GM21526 (cell line): ENCODE measurements around the gene HK1.

Experiments
- ATAC-seq: cut with Tn5 transposase; IDR thresholded peaks from one replicate; pipeline ENCODE4 v1.9.1; 2021; ENCODE audit warnings: moderate library complexity; ENCODE audit not compliant: unreplicated experiment, low FRiP score

HK1 gene

DNA sequence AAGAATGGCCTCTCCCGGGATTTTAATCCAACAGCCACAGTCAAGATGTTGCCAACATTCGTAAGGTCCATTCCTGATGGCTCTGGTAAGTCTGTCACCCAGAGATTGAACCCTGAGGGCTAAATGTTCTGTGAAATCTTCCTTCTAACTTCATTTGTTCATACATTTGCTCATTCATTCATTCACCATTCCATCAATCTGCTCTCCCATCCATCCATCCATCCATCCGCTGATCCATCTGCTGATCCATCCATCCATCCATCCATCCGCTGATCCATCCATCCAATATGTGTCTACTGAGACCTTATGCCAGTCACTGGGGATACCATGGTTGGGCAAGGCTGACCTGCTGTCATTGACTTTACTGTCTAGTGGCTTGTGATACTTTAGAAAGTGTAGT is 65.6 kb downstream of the HK1 start:
- ATAC-seq: no peak

DNA sequence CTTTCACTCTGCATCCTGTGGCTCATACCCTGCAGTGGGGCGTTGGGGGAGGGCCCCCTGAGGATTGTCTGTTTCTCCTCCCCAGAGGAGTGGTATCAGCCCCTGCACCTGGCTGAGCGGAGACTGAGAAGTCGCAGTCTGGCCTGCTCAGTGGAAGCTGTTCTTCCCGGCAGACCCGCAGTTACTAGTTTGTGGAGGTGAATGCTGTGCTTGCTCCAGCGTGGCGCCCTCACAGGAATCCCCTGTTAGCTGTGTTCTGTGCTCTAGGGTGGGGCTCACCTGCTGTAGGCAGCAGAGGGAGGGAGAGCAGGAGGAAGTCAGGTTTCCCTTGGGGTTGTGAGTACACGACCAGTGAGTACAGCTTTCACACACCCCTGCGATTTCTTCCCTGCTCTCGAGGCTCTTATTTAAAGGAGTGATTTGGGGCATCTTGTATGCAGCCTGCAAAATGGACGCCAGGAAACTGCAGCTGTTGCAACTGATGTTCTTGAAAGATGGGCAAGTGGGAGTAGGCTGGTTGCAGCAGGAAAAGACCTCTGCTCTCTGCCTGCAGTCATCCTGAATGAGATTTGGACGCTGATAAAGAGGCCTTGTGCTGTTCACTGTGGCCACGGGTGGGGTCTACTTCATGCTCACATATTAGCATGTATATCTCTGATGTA is 66.4 kb downstream of the HK1 start:
- ATAC-seq: no peak

DNA sequence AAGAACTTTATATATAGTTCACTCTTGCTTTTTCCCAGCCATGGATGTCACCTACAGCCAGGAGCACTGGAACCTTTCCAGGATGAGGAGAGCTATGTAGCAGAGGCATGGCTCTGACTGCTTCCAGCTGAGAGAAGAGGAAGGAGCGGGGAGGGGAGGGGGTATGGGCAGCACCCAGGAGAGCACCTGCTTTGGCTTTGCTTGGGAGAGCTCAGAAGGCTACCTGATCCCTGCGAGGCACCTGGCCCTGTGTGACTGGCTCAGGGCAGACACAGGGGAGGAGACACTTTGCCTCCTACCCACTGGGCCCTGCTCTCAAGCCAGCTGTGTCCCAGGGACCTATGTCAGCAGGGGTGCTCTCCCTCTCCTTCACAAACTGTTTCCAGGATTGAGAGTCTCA is 67.1 kb downstream of the HK1 start:
- ATAC-seq: no peak

DNA sequence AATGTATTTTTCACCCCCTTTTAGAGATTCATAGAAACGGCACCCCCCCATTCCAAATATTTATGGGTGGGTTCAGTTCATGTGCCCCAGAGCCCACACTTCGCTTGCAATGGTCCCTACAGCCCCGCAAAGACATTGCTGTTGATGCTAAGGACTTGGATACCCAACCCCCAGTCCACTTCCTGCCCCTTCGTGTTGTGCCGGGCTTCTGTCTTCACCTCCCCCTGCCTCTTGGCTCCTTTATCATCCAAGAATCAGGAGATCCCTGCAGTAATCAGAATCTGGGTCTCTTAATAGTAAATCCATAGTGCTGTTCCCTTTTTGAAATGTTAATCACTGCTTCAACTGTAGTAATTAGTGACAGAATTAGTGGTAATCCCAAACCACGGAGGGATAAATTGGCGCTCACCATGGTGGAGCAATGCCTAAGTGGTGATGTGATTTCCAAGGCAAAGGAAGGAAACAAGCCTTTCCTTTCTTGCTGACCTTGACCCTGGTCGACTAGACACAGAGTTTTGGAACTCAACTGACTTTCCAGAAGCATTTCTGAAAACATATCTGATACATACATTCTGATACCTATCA is 67.7 kb downstream of the HK1 start:
- no peak for ATAC-seq

DNA sequence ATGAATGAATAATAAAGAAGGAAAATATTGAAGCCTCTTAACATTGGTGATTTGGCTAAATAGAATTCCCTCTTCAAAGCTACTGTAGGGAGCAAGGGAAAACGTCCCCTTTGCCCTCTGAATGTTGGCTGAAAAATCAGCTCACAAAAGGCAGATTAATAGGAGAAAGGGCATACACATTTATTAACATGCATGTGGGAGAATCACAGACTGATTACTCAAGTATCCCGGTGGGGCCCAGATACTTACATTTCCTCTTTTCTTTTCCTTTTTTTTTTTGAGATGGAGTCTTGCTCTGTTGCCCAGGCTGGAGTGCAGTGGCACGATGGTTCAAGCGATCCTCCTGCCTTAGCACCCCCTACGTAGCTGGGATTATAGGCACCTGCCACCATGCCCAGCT is 68.5 kb downstream of the HK1 start:
- ATAC-seq: no peak

DNA sequence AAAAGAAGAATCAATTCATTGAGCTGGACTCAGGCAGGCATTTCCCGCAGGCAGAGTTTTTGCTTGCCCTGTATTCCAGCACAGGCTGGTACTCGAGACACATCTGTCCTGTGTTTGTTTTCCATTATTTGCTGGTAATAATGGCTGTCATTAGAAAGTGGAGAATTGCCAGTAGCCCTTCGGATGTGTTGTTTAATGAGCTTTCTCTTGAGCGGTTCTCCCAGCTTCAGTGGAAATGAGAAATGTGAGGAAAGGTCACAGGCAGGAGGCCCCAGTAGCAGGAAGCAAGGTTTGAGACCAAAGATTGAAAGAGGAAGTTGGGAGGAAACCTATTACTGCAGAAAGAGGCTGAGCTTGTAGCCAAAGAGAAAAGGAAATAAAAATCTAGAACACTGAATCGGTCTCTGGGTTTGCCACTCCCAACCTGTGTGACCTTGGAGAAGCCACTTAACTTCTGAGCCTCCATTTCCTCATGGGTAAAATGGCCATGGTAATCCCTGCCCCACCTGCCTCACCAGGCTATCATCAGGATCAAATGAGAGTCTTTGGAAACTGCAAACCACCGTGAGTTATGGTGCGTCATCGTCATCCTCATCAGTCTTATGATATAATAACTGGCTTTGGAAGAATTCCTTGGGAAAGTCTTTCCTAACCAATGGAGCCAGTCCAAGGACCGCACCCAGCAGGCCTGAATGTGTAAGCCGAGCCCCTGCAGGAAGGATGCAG is 70.7 kb downstream of the HK1 start:
- ATAC-seq: no peak

DNA sequence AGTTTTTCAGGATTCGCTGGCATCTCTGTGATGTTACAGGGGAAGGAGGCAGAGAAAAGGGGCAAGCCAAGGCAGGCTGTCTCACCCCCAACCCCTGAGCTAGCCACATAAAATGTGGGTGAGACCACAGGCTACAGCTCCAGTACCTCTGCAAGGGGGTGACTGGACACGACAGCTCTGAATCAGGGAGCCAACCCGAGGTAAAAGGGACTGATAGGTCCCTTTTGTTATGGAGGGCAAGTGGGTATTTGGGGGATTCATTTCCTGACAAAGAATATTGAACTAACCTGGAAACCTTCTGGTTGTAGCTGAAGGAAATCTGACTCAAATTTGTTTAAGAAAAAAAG is 71.2 kb downstream of the HK1 start:
- no peak for ATAC-seq

DNA sequence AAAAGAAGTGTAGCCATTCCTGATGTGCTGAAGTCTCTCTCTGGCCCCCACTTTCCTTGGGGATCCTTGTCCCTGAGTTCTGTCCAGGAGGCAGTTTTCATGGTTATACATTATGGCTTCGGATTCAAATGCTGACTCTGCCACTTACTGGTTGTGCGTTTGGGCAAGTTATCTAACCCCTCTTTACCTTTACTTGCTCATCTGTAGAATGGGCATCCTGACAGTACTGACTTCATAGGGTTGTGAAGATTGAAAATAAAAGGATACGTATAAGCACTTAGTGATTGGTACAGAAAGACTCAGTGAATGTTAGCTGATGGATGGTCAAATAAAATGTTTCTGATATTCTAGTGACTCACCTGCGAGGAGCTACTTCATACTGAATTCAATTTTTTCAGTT is 73.3 kb downstream of the HK1 start:
- no peak for ATAC-seq

DNA sequence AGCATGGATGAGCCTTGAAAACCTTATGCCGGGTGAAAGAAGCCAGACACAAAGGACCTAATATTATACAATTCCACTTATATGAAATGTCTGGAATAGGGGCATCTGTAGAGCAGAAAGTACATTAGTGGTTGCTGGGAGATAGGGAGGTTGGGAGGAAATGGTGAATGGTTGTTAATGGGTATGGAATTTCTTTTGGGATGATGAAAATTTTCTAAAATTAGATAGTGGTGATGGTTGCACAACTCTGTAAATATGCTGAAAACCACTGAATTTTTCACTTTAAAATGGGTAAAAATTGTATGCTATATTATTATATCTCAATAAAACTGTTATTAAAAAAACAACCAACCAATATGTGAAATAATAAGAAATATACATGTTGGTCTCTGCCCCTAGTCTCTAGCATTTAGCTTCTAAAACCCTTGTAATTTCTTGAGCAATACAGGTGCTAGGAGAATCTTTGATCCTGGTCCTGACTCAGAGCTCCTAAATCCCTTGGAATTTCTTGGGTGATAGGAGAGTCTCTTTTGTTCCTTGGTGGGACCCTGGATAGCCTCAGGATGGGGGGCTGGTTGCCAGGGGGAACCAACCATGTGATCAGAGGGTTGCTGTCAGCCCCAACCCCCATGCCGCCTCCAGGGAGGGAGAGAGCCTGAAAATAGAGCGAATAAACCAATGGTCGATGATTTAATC is 74.4 kb downstream of the HK1 start:
- no peak for ATAC-seq

DNA sequence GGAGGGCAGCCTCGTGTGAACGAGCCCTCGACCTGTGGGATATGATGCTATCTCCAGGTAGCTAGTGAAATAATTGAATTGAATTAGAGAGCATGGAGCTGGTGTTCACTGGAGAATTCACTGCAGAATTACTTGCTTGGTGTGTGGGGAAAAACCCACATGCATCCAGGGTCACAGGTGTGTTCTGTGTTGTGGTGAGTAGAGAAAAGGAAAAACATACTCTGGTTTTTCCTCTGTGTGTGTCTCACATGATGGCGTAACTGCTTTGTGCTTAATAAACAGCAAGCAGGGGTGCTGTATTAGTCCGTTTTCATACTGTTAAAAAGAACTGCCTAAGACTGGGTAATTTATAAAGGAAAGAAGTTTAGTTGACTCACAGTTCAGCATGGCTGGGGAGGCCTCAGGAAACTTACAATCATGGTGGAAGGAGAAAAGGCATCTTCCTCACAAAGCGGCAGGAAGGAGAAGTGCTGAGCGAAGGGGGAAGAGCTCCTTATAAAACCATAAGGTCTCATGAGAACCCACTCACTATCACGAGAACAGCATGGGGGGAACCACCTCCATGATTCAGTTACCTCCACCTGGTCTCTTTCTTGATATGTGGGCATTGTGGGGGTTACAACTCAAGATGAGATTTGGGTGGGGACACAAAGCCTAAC is 75.8 kb downstream of the HK1 start:
- no peak for ATAC-seq

DNA sequence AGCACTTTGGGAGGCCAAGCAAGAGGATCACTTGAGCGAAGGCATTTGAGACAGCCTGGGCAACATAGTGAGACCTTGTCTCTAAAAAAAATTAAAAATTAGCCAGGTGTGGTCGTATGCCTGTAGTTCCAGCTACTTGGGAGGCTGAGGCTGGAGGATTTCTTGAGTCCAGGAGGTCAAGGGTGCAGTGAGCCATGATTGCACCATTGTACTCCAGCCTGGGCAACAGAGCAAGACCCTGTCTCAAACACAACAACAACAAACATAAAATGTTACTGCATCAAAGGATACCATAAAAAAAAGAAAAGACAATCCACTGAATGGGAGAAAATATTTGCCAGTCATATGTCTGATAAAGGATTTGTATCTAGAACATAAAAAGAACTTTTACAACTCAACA is 77.9 kb downstream of the HK1 start:
- no peak for ATAC-seq

DNA sequence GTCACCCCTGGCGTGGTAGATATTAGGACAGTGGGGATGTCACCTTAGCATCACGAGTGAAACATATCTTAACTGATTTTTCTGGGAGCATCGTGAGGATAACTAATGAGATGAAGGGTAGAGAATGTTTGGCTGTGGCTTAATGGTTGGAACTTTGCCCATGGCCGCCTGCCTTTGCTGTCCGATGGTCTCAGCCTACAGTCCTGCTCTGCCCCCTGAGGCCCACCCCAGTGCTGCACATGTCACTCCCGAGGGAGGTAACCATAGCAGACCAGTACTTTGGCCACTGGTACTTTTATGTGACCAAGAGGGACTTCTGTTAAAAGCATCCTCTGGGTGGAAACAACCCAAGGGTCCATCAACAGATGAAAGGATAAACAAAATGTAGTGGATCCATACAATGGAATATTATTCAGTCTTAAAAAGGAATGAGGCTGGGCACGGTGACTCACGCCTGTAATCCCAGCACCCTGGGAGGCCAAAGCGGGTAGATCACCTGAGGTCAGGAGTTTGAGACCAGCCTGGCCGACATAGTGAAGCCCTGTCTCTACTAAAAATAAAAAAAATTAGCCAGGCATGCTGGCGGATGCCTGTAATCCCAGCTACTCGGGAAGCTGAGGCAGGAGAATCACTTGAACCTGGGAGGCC is 80.0 kb downstream of the HK1 start:
- ATAC-seq: no peak

DNA sequence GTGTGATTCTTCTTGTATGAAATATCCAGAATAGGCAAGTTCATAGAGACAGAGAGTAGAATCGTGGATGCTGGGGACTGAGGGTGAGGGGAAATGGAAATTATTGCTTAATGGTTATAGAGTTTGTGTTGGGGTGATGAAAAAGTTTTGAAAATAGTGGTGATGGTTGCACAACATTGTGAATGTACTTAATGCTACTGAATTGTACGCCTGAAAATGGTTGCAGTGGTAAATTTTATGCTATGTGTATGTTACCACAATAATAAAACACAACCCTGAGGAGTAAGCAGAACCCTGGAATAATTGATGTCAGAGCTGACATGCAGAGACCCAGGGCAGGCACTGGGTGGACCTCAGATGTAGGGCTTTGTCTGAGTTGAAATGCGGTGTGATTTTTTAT is 80.9 kb downstream of the HK1 start:
- no peak for ATAC-seq

DNA sequence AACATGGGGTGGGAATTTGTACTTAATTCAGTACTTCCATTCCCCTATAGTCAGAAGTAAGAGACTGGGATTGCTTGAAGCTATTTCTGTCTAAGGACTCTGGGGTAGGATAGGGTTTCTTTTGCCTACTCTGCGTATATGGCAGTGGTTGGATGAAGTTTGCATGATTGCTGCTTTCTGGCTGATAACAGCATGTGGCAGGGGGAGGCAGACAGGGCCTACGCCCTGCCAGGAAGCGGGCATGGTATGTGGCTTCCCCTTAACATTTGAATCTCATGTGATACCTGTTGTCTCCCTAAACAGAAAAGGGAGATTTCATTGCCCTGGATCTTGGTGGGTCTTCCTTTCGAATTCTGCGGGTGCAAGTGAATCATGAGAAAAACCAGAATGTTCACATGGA is 81.3 kb downstream of the HK1 start:
- no peak for ATAC-seq

DNA sequence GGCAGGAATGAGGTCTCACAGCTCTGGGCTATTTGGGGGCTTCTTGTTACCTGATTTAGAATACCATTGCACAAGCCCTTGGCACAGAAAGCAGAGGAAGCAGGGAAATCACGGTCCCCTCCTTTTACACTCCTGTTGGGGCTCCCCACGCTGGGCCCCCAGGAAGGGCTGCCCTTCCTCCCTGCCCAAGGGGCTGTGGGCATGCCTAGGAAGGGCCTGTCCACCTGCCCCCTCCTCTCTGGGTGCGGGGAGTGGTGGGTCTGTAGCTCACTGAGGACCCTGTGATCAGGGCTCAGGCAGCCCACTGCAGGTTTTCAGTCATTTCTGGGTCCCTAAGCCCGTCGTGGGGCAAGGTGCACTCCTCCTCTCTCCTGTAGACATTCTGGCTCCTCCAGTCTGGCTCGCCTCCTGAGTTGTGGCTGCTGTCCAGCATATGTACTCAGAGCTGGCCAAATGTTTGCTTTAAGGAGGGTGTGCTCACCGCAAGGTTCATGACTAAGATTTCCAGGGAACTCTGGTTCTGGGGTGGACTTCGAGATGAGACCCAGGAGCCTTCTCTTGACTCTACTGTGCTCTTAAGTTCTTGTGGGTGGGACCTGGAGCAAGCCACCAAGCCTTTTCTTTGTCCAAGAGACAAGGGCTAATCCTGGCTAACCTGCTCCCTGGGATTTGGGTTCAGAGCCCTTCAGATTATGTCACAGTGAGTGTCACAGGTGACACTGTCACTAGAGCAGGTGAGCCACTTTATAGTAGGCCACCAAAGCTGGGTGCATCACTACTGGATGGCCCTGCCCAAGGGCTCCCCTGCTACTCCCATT is 82.4 kb downstream of the HK1 start:
- no peak for ATAC-seq

DNA sequence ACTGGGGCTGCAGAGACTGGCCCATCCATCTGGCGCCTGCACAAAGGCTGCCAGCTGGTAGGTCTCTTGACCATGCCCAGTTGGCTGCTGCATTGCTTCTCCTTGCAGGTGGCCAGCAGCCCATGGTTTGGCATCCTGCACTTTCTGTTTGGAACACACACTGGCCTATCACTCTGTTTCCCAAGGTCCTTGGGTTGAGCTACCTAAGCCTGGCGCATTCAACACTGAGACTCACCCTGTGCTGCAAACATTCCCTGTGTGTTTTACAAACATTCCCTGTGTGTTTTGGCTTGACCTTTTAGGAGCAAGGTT is 83.0 kb downstream of the HK1 start:
- ATAC-seq: no peak

DNA sequence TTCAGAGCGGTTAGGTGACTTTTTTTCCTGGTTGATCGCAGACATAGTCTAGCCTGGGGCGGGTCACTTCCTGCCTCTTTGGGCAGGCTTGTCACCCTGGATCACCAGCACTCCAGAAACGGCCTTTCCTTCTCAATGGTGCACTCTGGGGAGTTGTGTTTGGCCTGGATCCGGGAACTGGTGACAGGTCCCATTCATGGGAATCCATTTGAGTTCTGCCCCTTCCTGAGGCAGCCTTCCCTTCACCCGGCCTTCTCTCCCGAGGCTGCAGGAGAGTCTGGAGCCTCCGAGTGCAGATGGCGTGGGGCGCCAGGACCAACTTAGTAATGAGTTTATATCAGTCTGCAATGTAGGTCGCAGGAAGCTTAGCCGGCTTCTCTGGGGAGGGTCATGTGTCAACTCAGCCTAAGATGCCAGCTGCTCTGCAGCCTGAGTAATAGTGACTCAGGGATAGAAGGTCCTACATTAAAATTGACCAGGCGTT is 84.2 kb downstream of the HK1 start:
- ATAC-seq: no peak

DNA sequence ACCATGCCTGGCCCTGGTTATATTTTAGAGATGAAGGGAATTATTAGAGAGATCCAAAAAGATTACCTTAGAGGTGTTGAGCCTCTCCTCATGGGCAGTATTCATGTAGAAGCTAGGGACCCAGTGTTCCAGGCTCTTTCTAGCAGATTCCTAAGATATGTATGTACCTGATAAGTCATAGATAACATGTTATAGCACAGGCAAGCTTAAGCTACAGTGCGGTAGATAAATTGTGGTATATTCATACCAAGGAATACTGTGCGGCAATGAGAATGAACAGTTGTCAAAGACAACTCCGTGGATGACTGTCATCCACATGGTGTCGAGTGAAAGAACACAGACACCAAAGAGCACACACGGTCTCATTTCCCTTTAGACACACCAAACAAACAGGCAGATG is 85.4 kb downstream of the HK1 start:
- ATAC-seq: no peak

DNA sequence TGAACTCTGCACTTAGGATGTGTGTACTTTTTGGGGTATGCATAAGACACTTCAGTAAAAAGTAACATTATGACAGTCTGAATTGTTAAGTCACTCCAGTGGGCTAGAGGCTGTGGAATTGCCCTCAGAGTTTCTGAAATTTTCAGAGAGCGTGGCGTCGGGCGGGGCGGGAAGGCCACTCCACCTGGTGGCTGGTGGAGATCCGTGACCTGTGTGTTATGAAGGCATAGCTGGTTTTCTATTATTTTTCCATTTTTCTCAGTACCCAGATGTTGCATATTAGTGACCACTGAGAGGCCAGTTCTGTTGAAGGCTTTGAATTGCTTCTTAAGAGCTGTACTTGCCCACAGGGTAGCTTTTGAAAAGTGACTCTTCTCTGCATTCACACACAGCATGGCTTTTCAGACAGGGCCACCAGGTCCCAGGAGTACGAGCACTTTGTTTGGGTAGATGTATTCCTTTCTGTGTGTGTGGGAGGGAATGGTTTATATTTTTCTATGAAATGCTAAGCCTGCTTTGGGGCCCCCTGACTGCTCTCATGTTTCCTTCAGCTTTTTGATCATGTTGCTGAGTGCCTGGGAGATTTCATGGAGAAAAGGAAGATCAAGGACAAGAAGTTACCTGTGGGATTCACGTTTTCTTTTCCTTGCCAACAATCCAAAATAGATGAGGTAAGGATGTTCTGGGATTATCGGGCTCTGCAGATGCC is 86.1 kb downstream of the HK1 start:
- no peak for ATAC-seq
